Measurements from ENCODE around the gene WHRN. TPM values are rescaled to one million over a fixed set of nuclear protein-coding genes. Genes with fewer than 3 reads are reported as not detected.

The WHRN gene
- total RNA-seq, 2 experiments from 2014 or later: 0.19 to 2.1 TPM

DNA sequence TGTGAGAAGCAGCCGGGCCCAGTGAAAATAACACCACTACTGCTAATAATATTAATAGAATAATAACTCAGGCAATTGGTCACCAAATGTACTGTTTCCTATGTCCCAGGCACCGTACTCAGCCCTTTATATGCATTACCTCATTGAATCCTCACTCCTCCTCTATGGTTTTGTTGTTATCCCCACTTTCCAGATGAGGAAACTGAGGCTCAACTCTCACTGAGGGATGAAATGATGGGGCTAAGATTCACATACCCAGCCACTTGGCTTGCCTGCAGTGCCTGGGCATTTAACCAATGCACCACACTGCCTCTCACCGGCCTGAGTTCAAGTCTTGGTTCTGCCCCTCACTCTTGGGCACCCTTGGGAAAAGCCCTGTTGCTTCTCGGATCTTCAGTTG is 34.1 kb downstream of the WHRN start:
- Histone ChIP-seq H3K4me2 (ENCODE audit: low read length) (no peak overlapping the region), H3K79me2 (ENCODE audit: insufficient read depth, low read depth, low read length) (no peaks in the 10 kb centered on the region), H3K4me1 (ENCODE audit: insufficient read depth, low read length, poor library complexity, severe bottlenecking) (no peaks in the 10 kb centered on the region), H3K4me3 (ENCODE audit: low read depth, low read length, poor library complexity, severe bottlenecking) (no peak overlapping the region), H3K27ac (ENCODE audit: low read depth, low read length, poor library complexity, severe bottlenecking) (no peak overlapping the region), H4K20me1 (ENCODE audit: insufficient read depth, low read length) (no peaks in the 10 kb centered on the region), H3K9me3 (ENCODE audit: low read length) (no peaks in the 10 kb centered on the region), H3K36me3 (ENCODE audit: insufficient read depth, low read length) (no peaks in the 10 kb centered on the region), H3K9me2 (ENCODE audit: insufficient read depth, low read length) (no peaks in the 10 kb centered on the region), H2AFZ (ENCODE audit: low read length) (no peak overlapping the region)
- CTCF ChIA-PET (ENCODE audit: unreplicated experiment): no interaction called here
- BruUV-seq (replicated peaks): no TSS peak
- POLR2A ChIA-PET: no interaction called here
- DNase-seq (ENCODE audit: low spot score): no peak
- TF ChIP-seq EZH2phosphoT487 (IDR thresholded peaks at IDR 0.05; ENCODE audit: borderline replicate concordance, low read depth, low read length): no peak
- TF ChIP-seq, protein P1, sequence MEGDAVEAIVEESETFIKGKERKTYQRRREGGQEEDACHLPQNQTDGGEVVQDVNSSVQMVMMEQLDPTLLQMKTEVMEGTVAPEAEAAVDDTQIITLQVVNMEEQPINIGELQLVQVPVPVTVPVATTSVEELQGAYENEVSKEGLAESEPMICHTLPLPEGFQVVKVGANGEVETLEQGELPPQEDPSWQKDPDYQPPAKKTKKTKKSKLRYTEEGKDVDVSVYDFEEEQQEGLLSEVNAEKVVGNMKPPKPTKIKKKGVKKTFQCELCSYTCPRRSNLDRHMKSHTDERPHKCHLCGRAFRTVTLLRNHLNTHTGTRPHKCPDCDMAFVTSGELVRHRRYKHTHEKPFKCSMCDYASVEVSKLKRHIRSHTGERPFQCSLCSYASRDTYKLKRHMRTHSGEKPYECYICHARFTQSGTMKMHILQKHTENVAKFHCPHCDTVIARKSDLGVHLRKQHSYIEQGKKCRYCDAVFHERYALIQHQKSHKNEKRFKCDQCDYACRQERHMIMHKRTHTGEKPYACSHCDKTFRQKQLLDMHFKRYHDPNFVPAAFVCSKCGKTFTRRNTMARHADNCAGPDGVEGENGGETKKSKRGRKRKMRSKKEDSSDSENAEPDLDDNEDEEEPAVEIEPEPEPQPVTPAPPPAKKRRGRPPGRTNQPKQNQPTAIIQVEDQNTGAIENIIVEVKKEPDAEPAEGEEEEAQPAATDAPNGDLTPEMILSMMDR (conservative IDR thresholded peaks at IDR 0.05; ENCODE audit: low read length): no peak
- intact Hi-C loops (cut with micrococcal nuclease; ENCODE audit: unreplicated experiment): no loop called here

DNA sequence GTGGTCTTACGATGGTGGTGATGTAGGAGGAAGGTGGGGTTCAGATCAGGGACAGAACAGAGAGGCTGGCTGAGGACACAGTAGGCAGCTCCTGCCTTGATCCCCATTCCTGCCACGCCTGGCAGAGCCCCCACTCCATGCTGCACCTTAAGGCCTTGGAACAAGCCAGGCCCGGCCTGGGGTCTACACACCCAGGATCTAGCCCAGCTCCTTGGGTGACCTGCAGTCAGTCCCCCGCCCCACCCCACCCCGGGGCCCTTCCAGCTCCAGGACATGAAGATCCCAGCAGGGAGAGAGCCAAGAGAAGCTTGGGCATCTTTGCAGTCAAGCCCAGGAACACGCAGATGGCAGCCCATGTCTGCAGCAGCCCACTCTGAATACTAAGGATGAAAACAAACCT is 34.7 kb downstream of the WHRN start:
- ChIA-PET POLR2A (no interaction called here), CTCF (ENCODE audit: unreplicated experiment) (no interaction called here)
- Histone ChIP-seq H3K4me2 (ENCODE audit: low read length) (no peak overlapping the region), H3K27ac (ENCODE audit: low read depth, low read length, poor library complexity, severe bottlenecking) (no peak overlapping the region), H4K20me1 (ENCODE audit: insufficient read depth, low read length) (no peaks in the 10 kb centered on the region), H3K4me3 (ENCODE audit: low read depth, low read length, poor library complexity, severe bottlenecking) (no peak overlapping the region), H3K36me3 (ENCODE audit: insufficient read depth, low read length) (no peaks in the 10 kb centered on the region), H3K9me3 (ENCODE audit: low read length) (no peaks in the 10 kb centered on the region), H2AFZ (ENCODE audit: low read length) (no peak overlapping the region), H3K79me2 (ENCODE audit: insufficient read depth, low read depth, low read length) (no peaks in the 10 kb centered on the region), H3K4me1 (ENCODE audit: insufficient read depth, low read length, poor library complexity, severe bottlenecking) (no peaks in the 10 kb centered on the region), H3K9me2 (ENCODE audit: insufficient read depth, low read length) (no peaks in the 10 kb centered on the region)
- no TSS peak for BruUV-seq (replicated peaks)
- intact Hi-C loops (cut with micrococcal nuclease; ENCODE audit: unreplicated experiment): no loop called here
- TF ChIP-seq EZH2phosphoT487 (IDR thresholded peaks at IDR 0.05; ENCODE audit: borderline replicate concordance, low read depth, low read length): no peak
- TF ChIP-seq, protein P1 (conservative IDR thresholded peaks at IDR 0.05; ENCODE audit: low read length): no peak
- DNase-seq (ENCODE audit: low spot score): no peak

DNA sequence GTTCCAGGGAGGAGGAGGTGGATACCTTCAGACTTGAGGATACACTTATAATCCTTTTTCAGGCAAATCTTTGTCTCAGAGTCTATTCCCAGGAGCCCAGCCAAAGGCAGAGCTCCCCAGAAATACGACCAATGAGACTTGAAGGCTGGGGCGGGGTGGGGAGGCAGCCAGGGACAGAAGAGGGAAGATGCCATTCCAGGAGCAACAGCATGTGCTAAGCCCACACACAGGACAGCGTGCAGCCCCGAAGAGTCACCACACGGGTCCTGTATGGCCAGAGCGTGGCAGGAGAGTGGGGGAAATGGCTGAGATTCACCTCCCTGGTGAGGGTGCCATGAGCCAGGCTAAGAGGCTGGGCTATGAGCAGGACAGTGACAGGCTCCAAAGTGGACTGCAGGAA is 35.2 kb downstream of the WHRN start:
- no TSS peak for BruUV-seq (replicated peaks)
- CTCF ChIA-PET (ENCODE audit: unreplicated experiment): no interaction called here
- intact Hi-C loops (cut with micrococcal nuclease; ENCODE audit: unreplicated experiment): no loop called here

More for the DNA sequence above, 35.2 kb downstream of the WHRN start:
- no peaks in the 10 kb centered on the region for H3K9me3 ChIP-seq (ENCODE audit: low read length)
- no peaks in the 10 kb centered on the region for H4K20me1 ChIP-seq (ENCODE audit: insufficient read depth, low read length)
- H2AFZ ChIP-seq (ENCODE audit: low read length): no peak overlapping the region
- no peaks in the 10 kb centered on the region for H3K79me2 ChIP-seq (ENCODE audit: insufficient read depth, low read depth, low read length)
- no peaks in the 10 kb centered on the region for H3K9me2 ChIP-seq (ENCODE audit: insufficient read depth, low read length)
- no peak for DNase-seq (ENCODE audit: low spot score)
- TF ChIP-seq EZH2phosphoT487 (IDR thresholded peaks at IDR 0.05; ENCODE audit: borderline replicate concordance, low read depth, low read length): no peak
- TF ChIP-seq, protein P1 (conservative IDR thresholded peaks at IDR 0.05; ENCODE audit: low read length): no peak
- H3K4me2 ChIP-seq (ENCODE audit: low read length): no peak overlapping the region
- no peak overlapping the region for H3K27ac ChIP-seq (ENCODE audit: low read depth, low read length, poor library complexity, severe bottlenecking)
- no peak overlapping the region for H3K4me3 ChIP-seq (ENCODE audit: low read depth, low read length, poor library complexity, severe bottlenecking)
- no peaks in the 10 kb centered on the region for H3K4me1 ChIP-seq (ENCODE audit: insufficient read depth, low read length, poor library complexity, severe bottlenecking)
- POLR2A ChIA-PET: no interaction called here
- no peaks in the 10 kb centered on the region for H3K36me3 ChIP-seq (ENCODE audit: insufficient read depth, low read length)

Data from OCI-LY7 (cell line).